GM12801 (cell line): ENCODE measurements around the gene P3H2.

Experiments
- TF ChIP-seq, protein P1 (sequence below): IDR thresholded peaks from one replicate; pipeline ENCODE4 v1.5.1; 2011; ENCODE audit warnings: control low read depth; ENCODE audit not compliant: insufficient read length; ENCODE audit errors: extremely low read depth

The P3H2 gene

GRCh38 chr3:190012784-190013183 lies 107.9 kb downstream of the P3H2 start:
- TF ChIP-seq, protein P1, sequence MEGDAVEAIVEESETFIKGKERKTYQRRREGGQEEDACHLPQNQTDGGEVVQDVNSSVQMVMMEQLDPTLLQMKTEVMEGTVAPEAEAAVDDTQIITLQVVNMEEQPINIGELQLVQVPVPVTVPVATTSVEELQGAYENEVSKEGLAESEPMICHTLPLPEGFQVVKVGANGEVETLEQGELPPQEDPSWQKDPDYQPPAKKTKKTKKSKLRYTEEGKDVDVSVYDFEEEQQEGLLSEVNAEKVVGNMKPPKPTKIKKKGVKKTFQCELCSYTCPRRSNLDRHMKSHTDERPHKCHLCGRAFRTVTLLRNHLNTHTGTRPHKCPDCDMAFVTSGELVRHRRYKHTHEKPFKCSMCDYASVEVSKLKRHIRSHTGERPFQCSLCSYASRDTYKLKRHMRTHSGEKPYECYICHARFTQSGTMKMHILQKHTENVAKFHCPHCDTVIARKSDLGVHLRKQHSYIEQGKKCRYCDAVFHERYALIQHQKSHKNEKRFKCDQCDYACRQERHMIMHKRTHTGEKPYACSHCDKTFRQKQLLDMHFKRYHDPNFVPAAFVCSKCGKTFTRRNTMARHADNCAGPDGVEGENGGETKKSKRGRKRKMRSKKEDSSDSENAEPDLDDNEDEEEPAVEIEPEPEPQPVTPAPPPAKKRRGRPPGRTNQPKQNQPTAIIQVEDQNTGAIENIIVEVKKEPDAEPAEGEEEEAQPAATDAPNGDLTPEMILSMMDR = no peak

DNA sequence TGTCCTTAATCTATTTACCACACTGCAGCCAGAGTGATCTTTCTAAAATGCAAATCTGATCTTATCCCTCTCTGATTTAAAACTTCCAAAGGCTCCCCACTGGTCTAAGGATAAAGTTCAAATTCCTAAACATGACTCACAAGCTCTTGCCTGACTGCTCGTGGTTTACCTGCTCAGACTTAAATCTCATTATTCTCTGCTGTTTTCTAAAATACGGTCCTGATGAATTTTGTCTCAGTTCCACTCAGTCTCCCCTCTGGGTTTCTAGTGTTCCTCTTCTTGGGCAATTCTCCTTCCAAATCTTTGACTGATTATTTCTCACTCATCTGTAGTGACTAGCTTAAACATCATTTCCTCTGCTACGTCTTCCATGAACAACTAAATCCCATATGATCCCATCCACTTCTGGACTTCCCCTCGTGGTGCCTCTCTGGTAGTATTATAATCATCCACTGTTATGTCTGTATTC lies 108.3 kb downstream of the P3H2 start:
- TF ChIP-seq, protein P1 = no peak

GRCh38 chr3:190010486-190010885 lies 110.2 kb downstream of the P3H2 start:
- TF ChIP-seq, protein P1 = no peak

GRCh38 chr3:190009614-190010013 lies 111.1 kb downstream of the P3H2 start:
- TF ChIP-seq, protein P1 = no peak

DNA sequence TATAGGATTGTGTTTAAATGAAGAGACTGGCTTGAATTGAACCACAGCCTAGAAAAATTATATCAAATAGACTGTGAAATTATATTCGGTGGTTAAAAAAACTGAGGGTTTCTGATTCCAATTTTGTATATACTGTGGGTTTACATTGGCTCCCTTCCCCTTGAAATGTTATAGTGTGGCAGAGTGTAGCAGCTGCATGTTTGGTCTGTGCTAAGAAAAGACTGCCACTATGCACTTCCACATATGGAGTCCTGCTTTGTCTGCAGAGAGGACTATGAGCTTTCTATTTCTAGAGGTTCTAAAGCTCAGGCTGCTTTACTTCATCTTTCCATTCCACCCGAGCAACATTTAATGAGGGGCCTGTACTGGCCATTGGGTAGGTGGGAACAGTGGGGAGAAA lies 112.3 kb downstream of the P3H2 start:
- TF ChIP-seq, protein P1 = no peak

- TF ChIP-seq, protein P1 = no peak
Observed at GRCh38 chr3:190005343-190006113, 115.2 kb downstream of the P3H2 start.

GRCh38 chr3:190004656-190005055 lies 116.0 kb downstream of the P3H2 start:
- TF ChIP-seq, protein P1 = no peak
